Nephron (organoid): ENCODE data around the gene LATS2.

ENCODE experiments used
- H3K27ac Mint-ChIP-seq, 3 experiments: 2 replicates each; pipeline ENCODE4 v1.8.0; 2020; ENCODE audit warnings: mixed read lengths in 3 of 3, mild to moderate bottlenecking in 2 of 3, moderate library complexity in 1 of 3
- H3K27me3 Mint-ChIP-seq: 2 replicates; pipeline ENCODE4 v1.8.0; 2021; ENCODE audit warnings: low read depth, mild to moderate bottlenecking, moderate library complexity, mixed read lengths
- H3K36me3 Mint-ChIP-seq: 2 replicates; pipeline ENCODE4 v1.8.0; 2020; ENCODE audit warnings: low read depth, mixed read lengths
- H3K4me1 Mint-ChIP-seq: 2 replicates; pipeline ENCODE4 v1.8.0; 2020; ENCODE audit warnings: mixed read lengths
- H3K4me3 Mint-ChIP-seq, 3 experiments: 2 replicates each; pipeline ENCODE4 v1.8.0; 2020; ENCODE audit warnings: mild to moderate bottlenecking in 3 of 3, mixed read lengths in 3 of 3, moderate library complexity in 2 of 3
- H3K9me3 Mint-ChIP-seq: 2 replicates; pipeline ENCODE4 v1.8.0; 2020; ENCODE audit warnings: mixed read lengths
- CTCF ChIP-seq, 3 experiments: fragments of 200-600 bp; sonication (generic); IDR thresholded peaks; one replicate each; pipeline ENCODE4 v1.5.0; 2021; ENCODE audit warnings: antibody characterized with exemption in 3 of 3; ENCODE audit not compliant: unreplicated experiment in 3 of 3

LATS2 gene

DNA sequence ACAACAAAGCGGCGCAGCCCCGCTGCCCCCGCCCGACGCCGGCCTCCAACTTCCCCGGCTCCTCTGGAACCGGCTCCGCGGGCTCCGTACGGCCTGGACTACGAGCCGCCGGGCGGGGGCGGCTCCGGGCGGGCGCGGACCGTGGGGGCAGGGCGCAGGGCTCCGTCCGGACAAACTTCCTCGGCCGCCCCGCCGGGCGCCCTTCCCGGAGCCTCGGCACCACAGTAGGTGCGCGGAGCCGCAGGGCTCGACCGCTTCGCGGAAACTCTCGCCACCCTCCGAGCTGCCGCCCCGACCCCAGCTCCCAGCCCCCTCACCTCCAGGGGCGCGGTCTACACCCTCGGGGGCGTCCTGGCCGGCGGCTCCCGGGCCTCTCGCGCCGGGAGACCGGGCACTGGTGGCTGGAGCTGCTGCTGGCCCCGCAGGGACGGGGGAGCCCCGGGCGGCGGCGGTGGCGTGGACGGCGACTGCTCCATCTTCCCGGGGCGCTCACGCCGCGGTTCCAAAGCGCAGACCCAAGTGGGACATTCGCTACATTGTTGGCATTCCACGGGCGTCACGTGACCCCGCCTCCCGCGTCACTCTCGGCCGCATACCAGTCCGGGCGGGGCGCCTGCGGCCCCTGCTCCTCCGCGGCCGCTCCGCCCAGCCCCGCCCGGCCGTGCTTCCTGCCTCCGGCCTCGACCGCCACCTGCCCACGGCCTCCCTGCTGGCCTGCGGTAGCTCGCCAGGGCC is at the start of gene LATS2:
Gene LATS2 (minus strand): TSS at position 558 of the 735 bp plus-strand sequence. CDS start 15,560 bp downstream, outside the sequence.
- Mint-ChIP-seq H3K9me3 (no peaks in the 10 kb centered on the region), H3K36me3 (no peaks in the 10 kb centered on the region), H3K4me3 (peak within 1 kb of the TSS; percentile 81 to 88 (median 83)), H3K4me1 (peaks cover 18% of the 10 kb centered on the region), H3K27ac (peak within 1 kb of the TSS; percentile 69 to 85 (median 79)), H3K27me3 (peaks cover 6% of the 10 kb centered on the region)
- no peak for TF ChIP-seq CTCF (IDR thresholded peaks at IDR 0.05; ENCODE audit: unreplicated experiment in 3 of 3)

- Mint-ChIP-seq H3K9me3 (no peaks in the 10 kb centered on the region), H3K27me3 (peaks cover 7% of the 10 kb centered on the region), H3K4me1 (no peaks in the 10 kb centered on the region), H3K27ac (no peak overlapping the region), H3K36me3 (no peaks in the 10 kb centered on the region), H3K4me3 (no peak overlapping the region)
- TF ChIP-seq CTCF (IDR thresholded peaks at IDR 0.05; ENCODE audit: unreplicated experiment in 3 of 3), result no peak
These were observed 47.8 kb upstream of the LATS2 start for GRCh38 chr13:21109168-21109567.

GRCh38 chr13:21106089-21106488 is 44.7 kb upstream of the LATS2 start:
- no peaks in the 10 kb centered on the region for H3K36me3 Mint-ChIP-seq
- H3K27me3 Mint-ChIP-seq, result peaks cover 4% of the 10 kb centered on the region
- H3K4me3 Mint-ChIP-seq, result no peak overlapping the region
- H3K27ac Mint-ChIP-seq, result no peak overlapping the region
- no peaks in the 10 kb centered on the region for H3K4me1 Mint-ChIP-seq
- H3K9me3 Mint-ChIP-seq, result no peaks in the 10 kb centered on the region
- TF ChIP-seq CTCF (IDR thresholded peaks at IDR 0.05; ENCODE audit: unreplicated experiment in 3 of 3), result no peak

DNA sequence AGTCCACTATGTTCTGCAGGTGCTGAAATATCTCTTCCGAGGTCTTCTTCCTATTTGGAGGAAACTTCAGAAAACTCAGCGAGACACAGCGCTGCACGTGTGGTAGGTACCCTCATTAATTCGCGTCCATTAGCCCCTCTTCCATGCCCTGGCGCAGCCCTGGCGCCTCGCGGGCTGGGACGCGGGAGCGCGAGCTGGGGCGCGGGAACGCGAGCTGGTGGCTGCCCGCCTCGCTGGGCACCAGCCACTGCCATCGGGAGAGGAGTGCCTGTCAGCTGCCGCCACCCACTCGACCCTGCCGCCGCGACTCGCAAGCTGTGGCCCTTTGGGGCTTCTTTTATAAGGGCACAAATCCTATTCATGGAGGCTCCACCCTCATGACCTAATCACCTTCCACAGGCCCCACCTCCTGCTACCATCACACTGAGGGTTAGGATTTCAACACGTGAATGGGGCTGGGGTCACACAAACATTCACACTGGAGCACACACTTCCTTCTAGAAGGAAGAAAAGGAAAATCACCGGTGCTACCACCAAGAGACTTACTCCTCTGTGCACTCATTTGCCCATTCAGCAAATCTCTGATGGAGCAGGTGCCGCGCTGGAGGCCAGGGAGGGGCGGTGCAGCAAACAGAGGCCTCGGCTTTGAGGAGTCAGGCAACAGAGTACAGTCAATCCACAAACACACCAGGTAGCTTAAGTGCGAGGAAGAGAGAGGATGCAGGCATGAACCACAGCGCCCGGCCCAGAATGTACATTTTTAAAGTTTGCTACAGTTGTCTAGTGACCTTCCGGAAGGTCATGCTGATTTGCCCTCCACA is 43.0 kb upstream of the LATS2 start:
- no peak overlapping the region for H3K27ac Mint-ChIP-seq
- H3K9me3 Mint-ChIP-seq, result no peaks in the 10 kb centered on the region
- H3K4me1 Mint-ChIP-seq, result no peaks in the 10 kb centered on the region
- no peak overlapping the region for H3K4me3 Mint-ChIP-seq
- H3K36me3 Mint-ChIP-seq, result no peaks in the 10 kb centered on the region
- TF ChIP-seq CTCF (IDR thresholded peaks at IDR 0.05; ENCODE audit: unreplicated experiment in 3 of 3), result no peak
- H3K27me3 Mint-ChIP-seq, result no peaks in the 10 kb centered on the region

DNA sequence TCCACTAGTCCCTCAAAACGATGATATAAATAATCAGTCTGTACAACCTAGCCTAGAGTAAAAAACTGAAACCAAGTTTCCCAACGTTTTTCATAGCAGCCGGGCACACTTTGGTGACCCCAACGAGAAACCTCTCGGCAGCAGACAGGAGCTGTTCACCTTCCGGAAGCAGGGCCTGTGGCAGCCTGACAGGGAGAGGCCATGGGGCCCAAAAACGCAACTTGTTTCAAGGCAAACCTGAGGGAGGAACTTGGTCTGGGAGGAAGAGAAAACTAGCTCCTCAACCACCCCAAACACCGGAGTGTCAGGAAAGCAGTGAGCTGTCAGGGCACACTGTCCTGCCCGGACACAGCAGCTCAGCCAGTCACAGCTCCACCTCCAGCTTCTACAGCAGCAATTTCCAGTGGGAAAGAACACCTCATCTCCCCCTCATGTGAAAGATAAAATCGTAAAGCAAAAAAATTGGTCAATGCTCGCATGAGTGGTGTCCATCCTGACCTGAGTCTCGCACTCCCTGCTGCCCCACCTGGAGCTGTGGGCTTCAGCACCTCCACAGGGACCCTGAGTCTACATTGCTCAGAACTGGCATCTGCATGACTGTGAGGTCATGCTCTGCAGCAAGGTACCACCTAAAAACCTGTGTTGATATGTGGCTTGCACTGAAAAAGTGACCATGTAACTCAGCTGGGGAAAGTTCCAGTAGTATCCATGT is 40.6 kb upstream of the LATS2 start:
- Mint-ChIP-seq H3K4me1 (no peaks in the 10 kb centered on the region), H3K4me3 (no peak overlapping the region), H3K27me3 (peaks cover 6% of the 10 kb centered on the region), H3K9me3 (no peaks in the 10 kb centered on the region), H3K27ac (no peak overlapping the region), H3K36me3 (no peaks in the 10 kb centered on the region)
- TF ChIP-seq CTCF (IDR thresholded peaks at IDR 0.05; ENCODE audit: unreplicated experiment in 3 of 3), result no peak
